ENCODE data around the gene TGFBR3. TPM values are rescaled to one million over a fixed set of nuclear protein-coding genes. Genes with fewer than 3 reads are reported as not detected.

Gene TGFBR3
- total and polyA plus RNA-seq, 2 of the 8 experiments (the other 6 are each of a cell fraction or from before 2014, with no cell fraction given) = 2.0 to 6.1 TPM

GRCh38 chr1:91803847-91804545 lies 82.0 kb downstream of the TGFBR3 start:
- H3K18ac ChIP-seq (ENCODE audit: extremely low read depth, low read length) = no peak overlapping the region
- no peak overlapping the region for H2AK5ac ChIP-seq (ENCODE audit: low read depth, low read length)
- H3K9ac ChIP-seq (replicated peaks in 1 of 4; ENCODE audit: extremely low read depth in 1 of 4, low read depth in 3 of 4, low read length in 3 of 4) = no peak overlapping the region
- no peak for DNase-seq (ENCODE audit: low read depth in 1 of 2, low spot score in 2 of 2)
- H4K91ac ChIP-seq (replicated peaks; ENCODE audit: insufficient read length, low read length) = no peak overlapping the region
- no peak overlapping the region for H2AFZ ChIP-seq (ENCODE audit: low read length)
- no peak overlapping the region for H3K4me2 ChIP-seq (ENCODE audit: insufficient read depth in 1 of 2, low read depth in 2 of 2, low read length in 2 of 2)
- H3K4me1 ChIP-seq (replicated peaks in 1 of 4; ENCODE audit: control insufficient read depth in 3 of 4, insufficient read depth in 4 of 4, low read length in 3 of 4) = peaks cover 0 to 8% (median 0%) of the 10 kb centered on the region in 4 experiments; a peak in 2 of 7 replicates
- H2BK5ac ChIP-seq (ENCODE audit: low read depth, low read length) = no peak overlapping the region
- H4K8ac ChIP-seq (ENCODE audit: extremely low read depth, insufficient read depth, low read length) = no peak overlapping the region
- no peaks in the 10 kb centered on the region for H3K36me3 ChIP-seq (ENCODE audit: control insufficient read depth in 2 of 4, insufficient read depth in 4 of 4, low read length in 3 of 4)
- H4K20me1 ChIP-seq (replicated peaks in 1 of 2; ENCODE audit: control insufficient read depth in 1 of 2, insufficient read depth in 2 of 2, low read length in 2 of 2) = no peaks in the 10 kb centered on the region
- H3K4me3 ChIP-seq (ENCODE audit: extremely low read depth in 1 of 4, insufficient read depth in 2 of 4, low read depth in 3 of 4, low read length in 4 of 4) = no peak overlapping the region
- H2BK120ac ChIP-seq (replicated peaks; ENCODE audit: low read depth, low read length) = no peak overlapping the region
- no peak overlapping the region for H3K23ac ChIP-seq (ENCODE audit: insufficient read length)
- no peak overlapping the region for H2BK20ac ChIP-seq (ENCODE audit: low read length)
- H3K27ac ChIP-seq (ENCODE audit: low read depth, low read length) = no peak overlapping the region
- CTCF ChIA-PET (ENCODE audit: partially characterized antibody) = interaction anchor here (0.6 to 4.9 kb wide), 3 partner anchors 12 to 124 kb away, joined by 3 to 18 read pairs (median 5); no protein-coding TSS in a partner anchor
- no peak for TF ChIP-seq PHF8 (conservative IDR thresholded peaks at IDR 0.05; ENCODE audit: low read depth, low read length)
- TF ChIP-seq CTBP2 (IDR thresholded peaks at IDR 0.05; ENCODE audit: borderline replicate concordance, insufficient read depth, insufficient read length, low read length) = no peak
- no peak for TF ChIP-seq EP300 (IDR thresholded peaks at IDR 0.05; ENCODE audit: borderline replicate concordance in 1 of 2, low read depth in 2 of 2, low read length in 2 of 2)
- TF ChIP-seq BRCA1 (IDR thresholded peaks at IDR 0.05; ENCODE audit: low read depth, low read length) = no peak
- TF ChIP-seq HDAC6 (IDR thresholded peaks at IDR 0.05; ENCODE audit: low read depth, low read length) = no peak
- TF ChIP-seq MAX (IDR thresholded peaks at IDR 0.05) = no peak
- TF ChIP-seq RFX5 (IDR thresholded peaks at IDR 0.05; ENCODE audit: borderline replicate concordance, low read depth, low read length) = no peak
- TF ChIP-seq TEAD4 (IDR thresholded peaks at IDR 0.05; ENCODE audit: low read depth, low read length) = no peak
- TF ChIP-seq ASH2L (IDR thresholded peaks at IDR 0.05; ENCODE audit: low read length) = no peak
- TF ChIP-seq EZH2 (IDR thresholded peaks at IDR 0.05; ENCODE audit: low read depth, low read length, severe bottlenecking) = no peak
- no peak for TF ChIP-seq SUZ12 (IDR thresholded peaks at IDR 0.05; ENCODE audit: low read length)
- H2BK12ac ChIP-seq (ENCODE audit: low read depth, low read length) = no peak overlapping the region
- 89% methylated on average over 6 of the region's 6 CpGs; no CpG with 5 or more reads in 1 of the 2 experiments for WGBS, 2 experiments (ENCODE audit: extremely low coverage in 1 of 2, insufficient coverage in 1 of 2, insufficient read length in 1 of 2, insufficient replicate concordance in 2 of 2, low coverage in 1 of 2, low lambda C conversion rate in 2 of 2, missing lambda C conversion rate in 1 of 2)
- H3K4ac ChIP-seq (replicated peaks; ENCODE audit: insufficient read length, low read depth, low read length) = no peak overlapping the region
- H3K9me3 ChIP-seq (ENCODE audit: insufficient read depth in 2 of 2, low read depth in 1 of 2, low read length in 1 of 2) = no peaks in the 10 kb centered on the region
- no peaks in the 10 kb centered on the region for H3K79me2 ChIP-seq (ENCODE audit: control insufficient read depth in 1 of 2, insufficient read depth in 2 of 2, low read length in 2 of 2)
- no peak overlapping the region for H4K5ac ChIP-seq (ENCODE audit: insufficient read length, low read depth, low read length)
- no peak overlapping the region for H2BK15ac ChIP-seq (ENCODE audit: low read length)
- H3K23me2 ChIP-seq (ENCODE audit: low read depth, low read length) = peaks cover 1% of the 10 kb centered on the region; the same call in 1 of the 2 replicates
- no peak for FAIRE-seq
- H3K14ac ChIP-seq (ENCODE audit: insufficient read length) = no peak overlapping the region
- H3K79me1 ChIP-seq (ENCODE audit: low read depth, low read length) = no peaks in the 10 kb centered on the region
- POLR2A ChIA-PET (ENCODE audit: partially characterized antibody) = no interaction called here
- no peak overlapping the region for H3K56ac ChIP-seq (replicated peaks; ENCODE audit: insufficient read length, low read depth, low read length)
- no peaks in the 10 kb centered on the region for H3K27me3 ChIP-seq (replicated peaks in 1 of 4; ENCODE audit: control insufficient read depth in 3 of 4, extremely low read depth in 1 of 4, insufficient read depth in 3 of 4, low read length in 3 of 4)

All from H1 (cell line).